Measurements from ENCODE around the gene POLR2C.

The POLR2C gene

GRCh38 chr16:57517397-57518367, 55.2 kb downstream of the POLR2C start:
- Histone ChIP-seq H3K9ac (ENCODE audit: low read depth, low read length, poor library complexity, severe bottlenecking) (no peak overlapping the region), H3K4me1 (ENCODE audit: insufficient read depth, low read length, poor library complexity, severe bottlenecking) (peaks cover 4% of the 10 kb centered on the region), H3K9me2 (replicated peaks; ENCODE audit: low read depth, low read length) (no peaks in the 10 kb centered on the region), H3K9me3 (ENCODE audit: insufficient read depth, low read depth, low read length) (no peaks in the 10 kb centered on the region), H3K4me2 (ENCODE audit: low read depth, low read length, poor library complexity, severe bottlenecking) (no peak overlapping the region), H3K36me3 (ENCODE audit: insufficient read depth, low read length) (peaks cover 34% of the 10 kb centered on the region; the same call in 1 of the 2 replicates), H3K79me2 (ENCODE audit: insufficient read depth, low read length) (no peaks in the 10 kb centered on the region), H3K27me3 (ENCODE audit: insufficient read depth, low read length, poor library complexity, severe bottlenecking) (no peaks in the 10 kb centered on the region), H3F3A (ENCODE audit: low read depth) (no peaks in the 10 kb centered on the region), H3K4me3 (ENCODE audit: low read length, poor library complexity, severe bottlenecking) (no peak overlapping the region), H2AFZ (ENCODE audit: low read length) (no peak overlapping the region), H4K20me1 (ENCODE audit: insufficient read depth, low read length, poor library complexity, severe bottlenecking) (no peaks in the 10 kb centered on the region)
- TF ChIP-seq CTCF (conservative IDR thresholded peaks at IDR 0.05; ENCODE audit: low read length) (no peak), EZH2phosphoT487 (IDR thresholded peaks at IDR 0.05; ENCODE audit: borderline replicate concordance) (no peak)

GRCh38 chr16:57518520-57518919, 56.0 kb downstream of the POLR2C start:
- H3K9me2 ChIP-seq (replicated peaks; ENCODE audit: low read depth, low read length): no peaks in the 10 kb centered on the region
- H3K4me1 ChIP-seq (ENCODE audit: insufficient read depth, low read length, poor library complexity, severe bottlenecking): peaks cover 4% of the 10 kb centered on the region
- TF ChIP-seq CTCF (conservative IDR thresholded peaks at IDR 0.05; ENCODE audit: low read length) (no peak), EZH2phosphoT487 (IDR thresholded peaks at IDR 0.05; ENCODE audit: borderline replicate concordance) (no peak)
- H3K27me3 ChIP-seq (ENCODE audit: insufficient read depth, low read length, poor library complexity, severe bottlenecking): no peaks in the 10 kb centered on the region
- H3K4me2 ChIP-seq (ENCODE audit: low read depth, low read length, poor library complexity, severe bottlenecking): no peak overlapping the region
- no peaks in the 10 kb centered on the region for H3K79me2 ChIP-seq (ENCODE audit: insufficient read depth, low read length)
- H3K9me3 ChIP-seq (ENCODE audit: insufficient read depth, low read depth, low read length): no peaks in the 10 kb centered on the region
- H3K9ac ChIP-seq (ENCODE audit: low read depth, low read length, poor library complexity, severe bottlenecking): no peak overlapping the region
- no peaks in the 10 kb centered on the region for H4K20me1 ChIP-seq (ENCODE audit: insufficient read depth, low read length, poor library complexity, severe bottlenecking)
- H2AFZ ChIP-seq (ENCODE audit: low read length): no peak overlapping the region
- H3F3A ChIP-seq (ENCODE audit: low read depth): no peaks in the 10 kb centered on the region
- H3K36me3 ChIP-seq (ENCODE audit: insufficient read depth, low read length): peaks cover 34% of the 10 kb centered on the region; the same call in 1 of the 2 replicates
- no peak overlapping the region for H3K4me3 ChIP-seq (ENCODE audit: low read length, poor library complexity, severe bottlenecking)

DNA sequence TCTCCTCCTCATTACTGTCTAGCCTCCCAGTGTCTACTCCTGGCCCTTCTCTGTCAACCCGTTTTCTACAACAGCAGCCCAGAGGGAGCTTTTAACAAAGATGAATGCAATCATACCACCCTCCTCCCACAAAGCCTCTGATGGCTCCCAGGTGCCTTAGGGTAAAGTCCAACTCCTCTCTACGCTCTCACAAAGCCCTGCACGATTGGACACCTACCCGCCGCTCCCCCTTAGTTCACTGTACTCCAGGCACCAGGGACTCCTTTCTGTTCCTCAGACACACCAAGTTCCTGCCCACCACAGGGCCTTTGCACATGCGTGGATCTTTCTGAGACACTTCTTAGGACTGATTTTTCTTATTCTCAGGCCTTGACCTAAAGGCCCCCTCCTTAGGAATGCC, 56.4 kb downstream of the POLR2C start:
- Histone ChIP-seq H2AFZ (ENCODE audit: low read length) (no peak overlapping the region), H3K9ac (ENCODE audit: low read depth, low read length, poor library complexity, severe bottlenecking) (peak overlapping the region; percentile 44), H3K79me2 (ENCODE audit: insufficient read depth, low read length) (no peaks in the 10 kb centered on the region), H4K20me1 (ENCODE audit: insufficient read depth, low read length, poor library complexity, severe bottlenecking) (no peaks in the 10 kb centered on the region), H3K4me2 (ENCODE audit: low read depth, low read length, poor library complexity, severe bottlenecking) (no peak overlapping the region), H3K4me1 (ENCODE audit: insufficient read depth, low read length, poor library complexity, severe bottlenecking) (peaks cover 4% of the 10 kb centered on the region), H3K36me3 (ENCODE audit: insufficient read depth, low read length) (peaks cover 34% of the 10 kb centered on the region; the same call in 1 of the 2 replicates), H3K9me2 (replicated peaks; ENCODE audit: low read depth, low read length) (no peaks in the 10 kb centered on the region), H3K9me3 (ENCODE audit: insufficient read depth, low read depth, low read length) (no peaks in the 10 kb centered on the region), H3F3A (ENCODE audit: low read depth) (no peaks in the 10 kb centered on the region), H3K27me3 (ENCODE audit: insufficient read depth, low read length, poor library complexity, severe bottlenecking) (no peaks in the 10 kb centered on the region), H3K4me3 (ENCODE audit: low read length, poor library complexity, severe bottlenecking) (no peak overlapping the region)
- no peak for TF ChIP-seq EZH2phosphoT487 (IDR thresholded peaks at IDR 0.05; ENCODE audit: borderline replicate concordance)
- no peak for TF ChIP-seq CTCF (conservative IDR thresholded peaks at IDR 0.05; ENCODE audit: low read length)

Measured in Loucy (cell line).